ENCODE measurements around the gene TLK2.

DNA sequence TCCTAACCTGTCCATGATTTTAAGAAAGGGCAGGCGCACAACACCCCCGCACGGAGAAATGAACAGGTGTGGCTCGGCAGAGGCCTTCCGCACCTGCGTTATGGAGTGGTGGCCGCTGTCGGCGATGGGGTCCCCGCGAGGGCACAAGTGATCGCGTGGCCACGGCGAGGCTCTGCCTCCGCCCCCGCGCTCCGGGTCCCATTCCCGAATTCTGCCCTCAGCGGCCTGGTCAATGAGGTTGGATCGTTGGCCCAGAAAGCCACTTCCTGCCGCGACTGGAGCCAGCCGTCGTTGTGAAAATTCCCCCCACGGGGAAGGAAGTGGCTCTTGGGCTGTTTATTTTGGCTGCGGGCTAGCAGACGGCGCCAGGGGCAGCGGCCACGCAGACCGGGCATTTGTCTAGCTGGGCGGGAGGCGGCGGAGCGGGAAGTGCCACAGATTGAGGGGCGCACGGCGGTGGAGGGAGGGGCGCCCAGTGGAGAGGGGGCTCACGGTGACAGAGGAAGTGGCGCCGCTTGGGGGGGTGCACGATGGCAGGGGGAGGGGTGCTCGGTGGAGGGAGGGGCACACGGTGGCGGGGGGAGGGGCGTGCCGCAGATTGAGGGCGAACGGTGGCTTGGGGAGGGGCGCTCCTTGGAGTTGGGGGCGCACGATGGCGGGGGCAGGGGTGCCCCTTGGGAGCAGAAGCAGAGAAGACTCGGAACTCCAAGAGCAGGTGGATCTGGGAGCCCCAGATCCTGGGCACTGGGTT, 173.8 kb downstream of the TLK2 start:
- TF ChIP-seq, protein P1, sequence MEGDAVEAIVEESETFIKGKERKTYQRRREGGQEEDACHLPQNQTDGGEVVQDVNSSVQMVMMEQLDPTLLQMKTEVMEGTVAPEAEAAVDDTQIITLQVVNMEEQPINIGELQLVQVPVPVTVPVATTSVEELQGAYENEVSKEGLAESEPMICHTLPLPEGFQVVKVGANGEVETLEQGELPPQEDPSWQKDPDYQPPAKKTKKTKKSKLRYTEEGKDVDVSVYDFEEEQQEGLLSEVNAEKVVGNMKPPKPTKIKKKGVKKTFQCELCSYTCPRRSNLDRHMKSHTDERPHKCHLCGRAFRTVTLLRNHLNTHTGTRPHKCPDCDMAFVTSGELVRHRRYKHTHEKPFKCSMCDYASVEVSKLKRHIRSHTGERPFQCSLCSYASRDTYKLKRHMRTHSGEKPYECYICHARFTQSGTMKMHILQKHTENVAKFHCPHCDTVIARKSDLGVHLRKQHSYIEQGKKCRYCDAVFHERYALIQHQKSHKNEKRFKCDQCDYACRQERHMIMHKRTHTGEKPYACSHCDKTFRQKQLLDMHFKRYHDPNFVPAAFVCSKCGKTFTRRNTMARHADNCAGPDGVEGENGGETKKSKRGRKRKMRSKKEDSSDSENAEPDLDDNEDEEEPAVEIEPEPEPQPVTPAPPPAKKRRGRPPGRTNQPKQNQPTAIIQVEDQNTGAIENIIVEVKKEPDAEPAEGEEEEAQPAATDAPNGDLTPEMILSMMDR (IDR thresholded peaks at IDR 0.05; ENCODE audit: low read length), result no peak
- TF ChIP-seq EZH2 (optimal IDR thresholded peaks at IDR 0.05; ENCODE audit: low read depth, low read length), result no peak
- TF ChIP-seq EZH2phosphoT487 (IDR thresholded peaks at IDR 0.05; ENCODE audit: low read length), result no peak
